ENCODE results near the gene PET100. TPM values are rescaled to one million over a fixed set of nuclear protein-coding genes. Genes with fewer than 3 reads are reported as not detected.

Gene PET100
- polyA plus RNA-seq, 10 donors = 48.6 to 90.3 (median 69.3) TPM

GRCh38 chr19:7610491-7611240 is 18.9 kb upstream of the PET100 start:
- DNase-seq = no peak

GRCh38 chr19:7611541-7612279 is 17.9 kb upstream of the PET100 start:
- no peak for DNase-seq

GRCh38 chr19:7612282-7613274 is 17.0 kb upstream of the PET100 start:
- DNase-seq = no peak

- DNase-seq = no peak
Observed at GRCh38 chr19:7614859-7615741, 14.5 kb upstream of the PET100 start.

- no peak for DNase-seq
Observed at GRCh38 chr19:7617172-7617571, 12.4 kb upstream of the PET100 start.

- no peak for DNase-seq
Observed at GRCh38 chr19:7617735-7618134, 11.9 kb upstream of the PET100 start.

- DNase-seq = peak in 1 of 3 donors; percentile 42
Observed at GRCh38 chr19:7618348-7618747, 11.2 kb upstream of the PET100 start.

- peak in 1 of 3 donors; percentile 54 for DNase-seq
Observed at GRCh38 chr19:7618771-7619510, 10.7 kb upstream of the PET100 start.

- no peak for DNase-seq
Observed at GRCh38 chr19:7619671-7620441, 9.7 kb upstream of the PET100 start.

- no peak for DNase-seq
Observed at GRCh38 chr19:7620442-7621412, 8.9 kb upstream of the PET100 start.

GRCh38 chr19:7622933-7623685 is 6.5 kb upstream of the PET100 start:
- DNase-seq = no peak

- no peak for DNase-seq
Observed at GRCh38 chr19:7623725-7624603, 5.6 kb upstream of the PET100 start.

GRCh38 chr19:7624810-7625209 is 4.8 kb upstream of the PET100 start:
- no peak for DNase-seq

- DNase-seq = no peak
Observed at GRCh38 chr19:7625763-7626372, 3.7 kb upstream of the PET100 start.

- DNase-seq = no peak
Observed at GRCh38 chr19:7627166-7627565, 2.4 kb upstream of the PET100 start.
